Measurements from ENCODE around the gene SAPCD2.

DNA sequence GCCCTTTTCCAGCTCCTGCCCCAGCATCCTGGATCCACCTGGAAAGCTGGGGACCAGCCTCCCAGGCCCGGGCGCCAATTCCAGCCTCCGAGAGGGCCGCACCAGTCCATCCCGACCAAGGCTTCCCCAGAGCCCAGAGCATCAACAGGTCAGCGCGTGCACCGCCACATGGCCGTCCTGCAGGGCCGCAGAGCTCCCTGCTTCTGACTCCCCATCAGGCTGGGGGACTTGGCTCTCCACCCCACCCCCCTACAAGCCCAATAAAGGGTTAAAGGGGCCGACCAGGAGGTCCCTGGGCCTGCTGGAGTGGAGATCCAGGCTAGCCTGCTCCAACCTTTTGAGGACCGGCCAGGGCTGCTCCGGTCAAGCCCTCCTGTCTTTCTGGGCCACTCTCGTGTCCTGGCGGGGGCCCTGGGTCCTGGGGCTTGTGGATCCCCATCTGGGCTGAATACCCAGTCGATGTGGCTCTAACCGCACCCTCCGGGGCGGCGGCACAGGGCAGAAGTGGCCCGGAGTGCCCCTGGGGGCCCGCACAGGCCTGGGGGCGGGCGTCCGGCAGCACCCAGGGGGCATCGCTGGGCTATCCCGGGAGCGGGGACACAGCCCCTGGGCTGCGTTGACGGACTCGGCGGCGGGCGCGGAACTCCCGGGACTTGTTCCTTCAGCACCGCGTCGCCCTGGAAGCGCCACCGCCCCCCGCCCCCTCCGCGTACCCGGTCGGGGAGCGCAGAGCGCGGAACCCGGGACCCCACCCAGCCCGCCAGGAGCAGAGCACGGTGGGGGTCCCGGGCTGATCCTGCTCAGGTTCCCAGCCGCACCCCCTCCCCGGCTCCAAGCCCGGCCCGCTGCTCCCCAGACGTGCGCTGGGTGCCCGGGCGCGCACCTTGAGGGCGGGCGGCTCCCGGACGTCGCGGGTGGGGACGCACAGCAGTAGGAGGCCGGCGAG lies 17.1 kb downstream of the SAPCD2 start:
- TF ChIP-seq, protein P1, sequence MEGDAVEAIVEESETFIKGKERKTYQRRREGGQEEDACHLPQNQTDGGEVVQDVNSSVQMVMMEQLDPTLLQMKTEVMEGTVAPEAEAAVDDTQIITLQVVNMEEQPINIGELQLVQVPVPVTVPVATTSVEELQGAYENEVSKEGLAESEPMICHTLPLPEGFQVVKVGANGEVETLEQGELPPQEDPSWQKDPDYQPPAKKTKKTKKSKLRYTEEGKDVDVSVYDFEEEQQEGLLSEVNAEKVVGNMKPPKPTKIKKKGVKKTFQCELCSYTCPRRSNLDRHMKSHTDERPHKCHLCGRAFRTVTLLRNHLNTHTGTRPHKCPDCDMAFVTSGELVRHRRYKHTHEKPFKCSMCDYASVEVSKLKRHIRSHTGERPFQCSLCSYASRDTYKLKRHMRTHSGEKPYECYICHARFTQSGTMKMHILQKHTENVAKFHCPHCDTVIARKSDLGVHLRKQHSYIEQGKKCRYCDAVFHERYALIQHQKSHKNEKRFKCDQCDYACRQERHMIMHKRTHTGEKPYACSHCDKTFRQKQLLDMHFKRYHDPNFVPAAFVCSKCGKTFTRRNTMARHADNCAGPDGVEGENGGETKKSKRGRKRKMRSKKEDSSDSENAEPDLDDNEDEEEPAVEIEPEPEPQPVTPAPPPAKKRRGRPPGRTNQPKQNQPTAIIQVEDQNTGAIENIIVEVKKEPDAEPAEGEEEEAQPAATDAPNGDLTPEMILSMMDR (IDR thresholded peaks at IDR 0.05): no peak
- TF ChIP-seq POLR2A (IDR thresholded peaks at IDR 0.05): no peak
